ENCODE measurements around the gene APC2.
"Not testable (repeated sequence)": the region's sequence is repeated elsewhere in the genome, so short reads cannot be mapped to it uniquely, and the experiment has no call there.

APC2 gene

GRCh38 chr19:1495799-1496713 lies 46.1 kb downstream of the APC2 start:
- no peak for TF ChIP-seq CTCF (IDR thresholded peaks at IDR 0.05; ENCODE audit: low read depth, low read length)
- no peak overlapping the region for H3K4me3 ChIP-seq (ENCODE audit: low read depth, low read length)

- no peak for TF ChIP-seq CTCF (IDR thresholded peaks at IDR 0.05; ENCODE audit: low read depth, low read length)
- H3K4me3 ChIP-seq (ENCODE audit: low read depth, low read length): no peak overlapping the region
Measured at GRCh38 chr19:1496714-1497577, 47.0 kb downstream of the APC2 start.

GRCh38 chr19:1497578-1498235 lies 47.8 kb downstream of the APC2 start:
- H3K4me3 ChIP-seq (ENCODE audit: low read depth, low read length): no peak overlapping the region
- TF ChIP-seq CTCF (IDR thresholded peaks at IDR 0.05; ENCODE audit: low read depth, low read length): no peak

GRCh38 chr19:1499231-1499630 lies 49.3 kb downstream of the APC2 start:
- not testable (repeated sequence) for H3K4me3 ChIP-seq (ENCODE audit: low read depth, low read length)

GRCh38 chr19:1501200-1501595 lies 51.3 kb downstream of the APC2 start:
- no peak for TF ChIP-seq CTCF (IDR thresholded peaks at IDR 0.05; ENCODE audit: low read depth, low read length)
- no peak overlapping the region for H3K4me3 ChIP-seq (ENCODE audit: low read depth, low read length)

GRCh38 chr19:1502433-1503088 lies 52.6 kb downstream of the APC2 start:
- no peak for TF ChIP-seq CTCF (IDR thresholded peaks at IDR 0.05; ENCODE audit: low read depth, low read length)
- no peak overlapping the region for H3K4me3 ChIP-seq (ENCODE audit: low read depth, low read length)
